GM19395 (cell line): ENCODE data around the gene IQCB1.
"Not testable (repeated sequence)": the region's sequence is repeated elsewhere in the genome, so short reads cannot be mapped to it uniquely, and the experiment has no call there.

Source experiments
- ATAC-seq: cut with Tn5 transposase; IDR thresholded peaks from one replicate; pipeline ENCODE4 v1.9.1; 2021; ENCODE audit warnings: mild to moderate bottlenecking, moderate library complexity; ENCODE audit not compliant: unreplicated experiment

The IQCB1 gene

GRCh38 chr3:121817753-121818152 lies 17.1 kb downstream of the IQCB1 start:
- no peak for ATAC-seq

DNA sequence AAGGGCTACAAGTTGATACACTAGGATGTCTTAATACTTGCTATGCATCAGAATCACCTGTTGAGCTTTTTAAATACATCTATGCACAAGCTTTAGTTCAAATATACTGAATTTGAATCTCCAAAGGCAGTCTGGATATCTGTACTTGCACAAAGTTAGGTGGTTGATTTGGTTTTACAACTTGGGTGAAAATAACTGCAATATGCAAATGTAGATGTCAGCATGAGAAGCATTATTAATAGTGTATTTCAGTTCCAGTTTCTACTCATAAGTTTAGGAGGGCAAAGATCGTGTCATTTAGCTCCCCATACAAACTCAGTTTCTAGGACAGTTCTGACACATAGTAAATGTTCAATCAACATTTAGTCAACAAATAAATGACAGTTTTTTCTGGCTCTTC lies 25.6 kb downstream of the IQCB1 start:
- ATAC-seq = peak; percentile 99

DNA sequence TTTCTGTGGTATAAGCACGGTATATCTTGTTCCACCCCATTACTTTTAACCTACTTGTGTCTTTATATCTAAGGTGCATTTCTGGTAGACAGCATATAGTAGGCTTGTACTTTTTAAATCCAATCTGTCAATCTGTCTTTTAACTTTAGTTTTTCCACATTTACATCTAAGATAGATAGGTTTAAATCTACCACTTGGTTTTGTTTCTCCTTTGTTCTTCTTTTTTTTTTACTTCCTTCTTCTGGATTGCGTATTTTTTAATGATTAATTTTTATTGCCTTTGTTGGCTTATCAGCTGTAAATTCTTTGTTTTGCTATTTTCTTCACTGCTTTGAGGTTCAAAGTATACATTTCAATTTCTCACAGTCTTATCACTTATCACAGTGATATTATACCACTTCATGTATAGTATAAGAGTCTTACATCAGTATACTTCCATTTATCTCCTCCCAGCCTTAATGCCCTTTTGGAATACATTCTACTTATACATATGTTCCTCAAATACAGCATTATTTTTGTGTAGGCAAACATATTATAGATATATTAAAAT lies 31.0 kb downstream of the IQCB1 start:
- ATAC-seq = no peak

DNA sequence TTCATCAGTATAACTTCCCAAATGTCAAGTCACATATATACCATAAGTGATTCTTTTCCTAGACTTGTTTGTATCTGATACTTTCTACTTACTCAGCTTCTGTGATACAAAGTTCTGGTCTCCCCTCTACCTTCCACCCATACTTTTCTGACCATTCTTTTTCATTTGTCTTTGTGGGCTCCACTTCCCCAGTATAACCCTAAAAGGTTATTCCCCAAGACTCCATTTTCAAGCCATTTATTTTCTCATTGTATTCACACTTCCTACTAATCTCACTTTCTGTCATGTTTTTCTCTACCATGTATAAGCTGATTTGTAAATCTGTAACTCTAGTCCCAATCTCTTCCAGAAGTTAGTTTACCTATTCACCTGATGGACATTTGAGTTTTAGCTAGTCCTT lies 34.0 kb downstream of the IQCB1 start:
- ATAC-seq = no peak

DNA sequence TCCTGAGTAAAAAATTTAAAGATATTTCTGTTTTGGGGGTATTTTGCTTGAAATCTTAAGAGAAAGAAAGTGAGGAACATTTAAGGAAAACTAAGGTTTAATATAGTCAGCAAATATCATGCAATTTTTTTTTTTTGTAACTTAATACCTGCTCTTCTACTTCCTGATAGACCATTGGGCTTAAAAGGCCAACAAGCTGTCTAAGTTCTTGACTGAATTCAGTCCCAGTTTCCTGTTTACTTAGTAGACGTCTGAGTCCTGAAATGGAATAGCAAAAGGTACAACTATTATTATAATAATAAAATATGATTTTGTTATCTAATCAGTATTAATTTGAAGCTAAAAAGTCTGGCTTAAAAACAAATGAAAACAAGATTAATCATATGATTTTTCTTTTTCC lies 37.9 kb downstream of the IQCB1 start:
- no peak for ATAC-seq

GRCh38 chr3:121794264-121794983 lies 40.4 kb downstream of the IQCB1 start:
- peak; percentile 47 for ATAC-seq

DNA sequence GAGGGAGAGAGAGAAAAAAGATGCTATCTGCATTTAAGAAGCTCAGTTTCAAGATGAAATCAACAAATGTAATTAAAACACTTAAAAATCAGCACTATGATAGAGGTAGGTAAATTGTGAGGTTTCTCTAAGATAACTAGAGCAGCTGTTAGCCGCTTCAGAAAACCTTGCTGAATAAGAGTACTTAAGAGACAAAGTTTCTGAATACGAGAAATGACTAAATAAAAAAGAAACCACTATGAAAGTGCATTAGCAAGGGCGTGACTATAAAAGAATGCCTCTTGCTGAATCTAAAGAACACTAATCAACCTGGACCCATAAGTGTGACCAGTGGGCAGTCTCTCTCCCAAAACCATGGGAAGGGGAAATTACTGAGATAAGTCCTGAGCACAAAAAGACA lies 41.8 kb downstream of the IQCB1 start:
- ATAC-seq = peak; percentile 68

- no peak for ATAC-seq
Observed at GRCh38 chr3:121786485-121786884, 48.4 kb downstream of the IQCB1 start.

DNA sequence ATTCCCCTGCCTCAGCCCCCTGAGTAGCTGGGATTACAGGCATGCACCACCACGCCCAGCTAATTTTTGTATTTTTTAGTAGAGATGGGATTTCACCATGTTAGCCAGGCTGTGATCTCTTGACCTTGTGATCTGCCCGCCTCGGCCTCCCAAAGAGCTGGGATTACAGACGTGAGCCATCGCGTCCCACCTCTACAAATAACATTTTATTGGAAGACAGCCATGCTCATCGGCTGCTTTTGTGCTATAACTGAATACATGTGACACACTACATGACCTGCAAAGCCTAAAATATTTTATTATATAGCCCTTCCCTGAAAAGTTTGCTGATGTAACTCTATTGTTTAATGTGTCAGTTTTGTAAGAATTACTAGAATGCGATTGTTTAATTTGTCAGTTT lies 52.1 kb downstream of the IQCB1 start:
- ATAC-seq = not testable (repeated sequence)

- no peak for ATAC-seq
Observed at GRCh38 chr3:121781611-121782010, 53.2 kb downstream of the IQCB1 start.

- not testable (repeated sequence) for ATAC-seq
Observed at GRCh38 chr3:121775095-121775494, 59.8 kb downstream of the IQCB1 start.

- no peak for ATAC-seq
Observed at GRCh38 chr3:121769246-121769645, 65.6 kb downstream of the IQCB1 start.

- no peak for ATAC-seq
Observed at GRCh38 chr3:121768452-121768851, 66.4 kb downstream of the IQCB1 start.

DNA sequence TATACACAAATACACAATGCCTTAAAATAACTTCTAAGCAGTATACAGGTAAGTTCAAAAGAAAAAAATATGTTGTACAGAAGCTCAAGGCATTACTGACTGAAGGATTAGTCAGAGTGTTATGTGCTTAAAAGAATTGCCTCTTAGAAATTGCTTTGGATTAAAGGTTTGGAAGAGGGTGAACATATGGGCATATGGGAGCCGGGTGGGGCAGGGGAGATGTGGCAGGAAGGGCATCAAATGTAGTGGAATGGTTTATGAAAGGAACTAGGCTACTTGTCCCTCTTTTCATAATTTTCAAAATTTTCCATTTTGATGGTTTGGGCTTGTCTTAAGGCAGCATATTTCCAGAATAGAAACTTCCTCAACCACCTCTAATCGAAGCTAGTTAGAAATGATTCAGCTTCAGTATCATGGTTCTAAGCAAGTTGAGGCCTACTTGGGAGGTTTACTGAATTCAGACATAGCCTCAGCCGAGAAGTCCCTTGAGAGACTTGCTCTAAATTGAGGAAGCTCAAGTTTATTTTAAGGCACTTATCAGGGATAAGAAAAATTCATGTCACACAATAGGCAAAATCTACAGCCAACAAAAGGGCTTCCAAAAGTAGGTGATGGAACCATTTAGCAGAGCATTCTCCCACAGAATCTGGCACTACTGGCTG lies 75.2 kb downstream of the IQCB1 start:
- ATAC-seq = no peak

- ATAC-seq = no peak
Observed at GRCh38 chr3:121758727-121759450, 76.0 kb downstream of the IQCB1 start.

DNA sequence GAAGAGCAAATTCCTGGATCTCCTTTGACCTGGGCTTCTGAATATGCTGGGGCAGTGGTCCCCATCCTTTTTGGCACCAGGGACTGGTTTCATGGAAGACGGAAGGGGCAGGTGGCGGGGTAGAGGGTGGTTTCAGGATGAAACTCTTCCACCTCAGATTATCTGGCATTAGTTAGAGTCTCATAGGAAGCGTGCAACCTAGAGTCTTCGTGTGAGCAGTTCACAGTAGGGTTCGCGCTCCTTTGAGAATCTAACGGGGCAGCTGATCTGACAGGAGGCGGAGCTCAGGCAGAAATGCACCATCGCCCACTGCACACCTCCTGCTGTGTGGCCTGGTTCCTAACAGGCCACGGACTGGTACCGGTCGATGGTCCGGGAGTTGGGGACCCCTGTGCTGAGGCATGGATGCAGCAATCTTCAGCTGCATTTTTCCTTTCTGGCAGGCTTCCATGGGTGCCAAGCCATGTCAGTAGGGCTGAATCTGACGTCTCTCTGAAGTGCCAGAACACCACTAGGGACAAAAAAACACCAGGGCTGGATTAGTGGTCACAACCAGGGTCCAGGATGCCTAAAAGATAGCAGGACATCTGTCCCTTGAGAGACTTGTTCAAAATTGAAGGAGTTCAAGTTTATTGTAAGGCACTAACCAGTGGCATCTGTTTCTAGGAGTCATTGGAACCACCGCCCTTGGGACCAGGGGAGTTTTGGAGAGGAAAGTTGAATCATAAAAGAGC lies 76.9 kb downstream of the IQCB1 start:
- no peak for ATAC-seq

DNA sequence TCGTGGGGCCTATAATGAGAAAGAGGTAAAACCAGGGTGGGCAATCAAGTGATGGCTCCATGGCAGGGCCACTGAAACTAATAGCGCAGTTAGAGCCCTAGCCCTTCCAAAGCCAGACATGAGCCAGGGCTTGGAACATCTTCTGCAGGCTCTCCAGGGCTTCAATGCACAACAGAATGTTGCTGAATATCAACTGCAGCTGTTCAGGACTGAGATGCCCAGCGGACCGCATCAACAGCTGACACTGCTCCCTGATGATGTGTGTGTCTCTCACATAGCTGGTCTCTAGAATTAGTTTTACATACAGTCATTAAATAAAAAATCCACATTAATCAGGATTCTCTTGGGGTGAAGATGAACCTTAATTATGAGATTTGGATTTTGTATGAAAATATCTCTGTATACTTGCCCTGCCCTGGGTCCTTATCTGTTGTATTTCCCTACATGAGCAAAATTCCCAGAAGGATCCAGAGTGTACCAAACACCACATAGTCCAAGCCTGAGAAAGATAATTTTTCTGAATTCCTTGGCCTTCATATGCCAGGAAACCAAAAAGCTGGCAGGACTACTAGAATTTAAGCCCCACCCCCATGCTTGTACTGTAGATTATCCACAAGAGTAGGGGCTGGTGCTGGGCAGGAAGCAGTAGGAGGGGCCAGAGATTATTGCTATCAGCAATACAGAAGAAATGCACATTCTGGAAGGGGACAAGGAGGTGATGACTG lies 77.6 kb downstream of the IQCB1 start:
- no peak for ATAC-seq

GRCh38 chr3:121752772-121753171 lies 82.1 kb downstream of the IQCB1 start:
- no peak for ATAC-seq

DNA sequence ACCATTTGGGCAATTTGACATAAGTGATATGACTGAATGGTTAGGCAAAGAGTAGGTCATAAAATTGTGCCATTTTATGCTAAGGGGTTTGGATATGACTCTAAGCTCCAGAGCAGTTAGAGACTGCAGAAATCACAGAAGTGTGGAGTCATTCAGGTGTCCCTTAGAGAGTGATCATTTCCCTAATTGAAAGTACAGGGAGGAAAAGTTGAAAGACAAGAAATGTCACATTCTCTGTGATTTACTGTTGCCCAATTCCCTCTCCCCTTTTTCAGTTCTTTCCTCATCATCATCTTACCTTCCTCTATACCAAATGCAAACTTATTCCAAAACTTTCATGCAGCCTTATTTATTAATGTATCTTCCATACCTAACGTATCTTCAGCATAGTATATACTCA lies 82.6 kb downstream of the IQCB1 start:
- no peak for ATAC-seq

GRCh38 chr3:121750087-121750415 lies 84.8 kb downstream of the IQCB1 start:
- ATAC-seq = no peak
